Neural crest cell (in vitro differentiated cells): ENCODE results near the gene ZNF143. TPM values are rescaled to one million over a fixed set of nuclear protein-coding genes. Genes with fewer than 3 reads are reported as not detected.

ENCODE experiments used
- DNase-seq: peaks from one replicate; pipeline ENCODE4 v3.0.0; 2021; ENCODE audit warnings: low read depth, mixed read lengths, low spot score
- H3K27ac Mint-ChIP-seq: one replicate; pipeline ENCODE4 v1.8.0; 2021; ENCODE audit warnings: mild to moderate bottlenecking, mixed read lengths; ENCODE audit not compliant: unreplicated experiment
- H3K27me3 Mint-ChIP-seq: 2 replicates; pipeline ENCODE4 v1.8.0; 2021; ENCODE audit warnings: low read depth, mild to moderate bottlenecking, mixed read lengths
- H3K36me3 Mint-ChIP-seq: 2 replicates; pipeline ENCODE4 v1.8.0; 2021; ENCODE audit warnings: low read depth, mild to moderate bottlenecking, mixed read lengths
- H3K4me1 Mint-ChIP-seq: 2 replicates; pipeline ENCODE4 v1.8.0; 2021; ENCODE audit warnings: mixed read lengths
- H3K4me3 Mint-ChIP-seq: one replicate; pipeline ENCODE4 v1.8.0; 2021; ENCODE audit warnings: mild to moderate bottlenecking, mixed read lengths
- H3K9me3 Mint-ChIP-seq: 2 replicates; pipeline ENCODE4 v1.8.0; 2021; ENCODE audit warnings: mixed read lengths
- CTCF ChIP-seq: fragments of 200-600 bp; sonication (generic); conservative IDR thresholded peaks from 2 replicates; pipeline ENCODE4 v1.5.0; 2021; ENCODE audit warnings: antibody characterized with exemption, mild to moderate bottlenecking
- total RNA-seq: library from RNA; stranded (reverse); gene quantifications from 2 replicates; pipeline ENCODE4 v1.2.1, GENCODE V29; 2021

ZNF143 gene
- total RNA-seq, 1 donor from 2014 or later = 39.1 TPM

- Mint-ChIP-seq H3K36me3 (peaks cover 26% of the 10 kb centered on the region), H3K4me1 (peaks cover 49% of the 10 kb centered on the region), H3K9me3 (no peaks in the 10 kb centered on the region), H3K27me3 (no peaks in the 10 kb centered on the region), H3K4me3 (peak overlapping the region; percentile 93), H3K27ac (peak overlapping the region; percentile 96)
- TF ChIP-seq CTCF = no peak
- DNase-seq = peak; percentile 34
These were observed 114.7 kb downstream of the ZNF143 start for GRCh38 chr11:9575260-9576240.

GRCh38 chr11:9576701-9577381, 116.0 kb downstream of the ZNF143 start:
- H3K27me3 Mint-ChIP-seq = no peaks in the 10 kb centered on the region
- H3K36me3 Mint-ChIP-seq = peaks cover 37% of the 10 kb centered on the region
- peak overlapping the region; percentile 93 for H3K4me3 Mint-ChIP-seq
- H3K27ac Mint-ChIP-seq = no peak overlapping the region
- peaks cover 44% of the 10 kb centered on the region for H3K4me1 Mint-ChIP-seq
- no peaks in the 10 kb centered on the region for H3K9me3 Mint-ChIP-seq
- TF ChIP-seq CTCF = no peak
- DNase-seq = no peak

GRCh38 chr11:9577556-9577955, 116.7 kb downstream of the ZNF143 start:
- TF ChIP-seq CTCF = no peak
- H3K27ac Mint-ChIP-seq = no peak overlapping the region
- H3K9me3 Mint-ChIP-seq = no peaks in the 10 kb centered on the region
- no peaks in the 10 kb centered on the region for H3K27me3 Mint-ChIP-seq
- DNase-seq = no peak
- peaks cover 39% of the 10 kb centered on the region for H3K4me1 Mint-ChIP-seq
- peak overlapping the region; percentile 80 for H3K4me3 Mint-ChIP-seq
- peaks cover 40% of the 10 kb centered on the region for H3K36me3 Mint-ChIP-seq

Other genes with a start within 250 kb of the ZNF143 start
- 113 and 116 TPM in 2 replicates for gene DENND5A, start 195.7 kb upstream of the ZNF143 start, total RNA-seq
- 33.4 and 36.9 TPM in 2 replicates for gene TMEM41B, start 146.4 kb upstream of the ZNF143 start, total RNA-seq
- 199 and 223 TPM in 2 replicates for gene IPO7, start 76.4 kb upstream of the ZNF143 start, total RNA-seq
- 66.6 and 71.8 TPM in 2 replicates for gene WEE1, start 112.7 kb downstream of the ZNF143 start, total RNA-seq
- 18.1 and 19.4 TPM in 2 replicates for gene SWAP70, start 203.1 kb downstream of the ZNF143 start, total RNA-seq